HL-60 (cell line): ENCODE results near the gene SLITRK1.

Experiments
- DNase-seq, 2 experiments: peaks; one replicate each; pipeline ENCODE4 v3.0.0-alpha.2; 2010 to 2020; ENCODE audit warnings: low read depth in 1 of 2, low spot score in 1 of 2
- H3K27ac ChIP-seq: fragments of 250-450 bp; sonication (Bioruptor Pico); replicated peaks from 2 replicates; pipeline ENCODE4 v1.5.1; 2020; ENCODE audit warnings: mild to moderate bottlenecking, moderate library complexity
- H3K27me3 ChIP-seq: fragments of 250-450 bp; sonication (Bioruptor Pico); 2 replicates; pipeline ENCODE4 v1.5.1; 2021; ENCODE audit warnings: mild to moderate bottlenecking, moderate library complexity; ENCODE audit not compliant: insufficient read depth, poor library complexity, severe bottlenecking
- H3K4me3 ChIP-seq: replicated peaks from 2 replicates; pipeline ENCODE4 v1.5.1; 2011; ENCODE audit warnings: mild to moderate bottlenecking, control low read depth, low read length; ENCODE audit not compliant: insufficient read depth
- GABPA ChIP-seq: IDR thresholded peaks from 2 replicates; pipeline ENCODE4 v1.6.1; 2012; ENCODE audit warnings: low read depth
- POLR2AphosphoS5 ChIP-seq: IDR thresholded peaks from 2 replicates; pipeline ENCODE4 v1.6.1; 2012; ENCODE audit warnings: low read depth
- SPI1 ChIP-seq: IDR thresholded peaks from 2 replicates; pipeline ENCODE4 v1.6.1; 2012; ENCODE audit warnings: low read depth, mild to moderate bottlenecking, borderline replicate concordance
- TF ChIP-seq, protein P1 (sequence below): IDR thresholded peaks from one replicate; pipeline ENCODE4 v1.5.1; 2011; ENCODE audit warnings: low read length, control low read depth, inconsistent platforms; ENCODE audit not compliant: insufficient read depth
- TF ChIP-seq, protein P2 (sequence below): IDR thresholded peaks from 2 replicates; pipeline ENCODE4 v1.6.1; 2012; ENCODE audit warnings: low read depth; ENCODE audit not compliant: insufficient replicate concordance

SLITRK1 gene

DNA sequence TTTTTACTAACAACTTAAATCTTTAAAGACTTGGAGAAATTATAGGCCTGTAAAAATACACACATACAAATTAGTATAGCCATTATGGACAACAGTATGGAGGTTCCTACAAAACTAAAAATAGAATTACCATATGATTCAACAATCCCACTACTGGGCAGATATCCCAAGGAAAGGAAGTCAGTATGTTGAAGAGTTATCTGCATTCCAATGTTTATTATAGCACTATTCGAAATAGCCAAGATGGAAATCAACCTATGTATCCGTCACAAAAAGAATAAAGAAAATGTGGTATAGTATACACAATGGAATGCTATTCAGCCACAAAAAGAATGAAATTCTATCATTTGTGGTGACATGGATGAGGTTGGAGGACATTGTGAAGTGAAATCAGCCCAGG is 37.2 kb downstream of the SLITRK1 start:
- Histone ChIP-seq H3K27ac (no peak overlapping the region), H3K27me3 (no peaks in the 10 kb centered on the region), H3K4me3 (no peak overlapping the region)
- TF ChIP-seq, protein P1, sequence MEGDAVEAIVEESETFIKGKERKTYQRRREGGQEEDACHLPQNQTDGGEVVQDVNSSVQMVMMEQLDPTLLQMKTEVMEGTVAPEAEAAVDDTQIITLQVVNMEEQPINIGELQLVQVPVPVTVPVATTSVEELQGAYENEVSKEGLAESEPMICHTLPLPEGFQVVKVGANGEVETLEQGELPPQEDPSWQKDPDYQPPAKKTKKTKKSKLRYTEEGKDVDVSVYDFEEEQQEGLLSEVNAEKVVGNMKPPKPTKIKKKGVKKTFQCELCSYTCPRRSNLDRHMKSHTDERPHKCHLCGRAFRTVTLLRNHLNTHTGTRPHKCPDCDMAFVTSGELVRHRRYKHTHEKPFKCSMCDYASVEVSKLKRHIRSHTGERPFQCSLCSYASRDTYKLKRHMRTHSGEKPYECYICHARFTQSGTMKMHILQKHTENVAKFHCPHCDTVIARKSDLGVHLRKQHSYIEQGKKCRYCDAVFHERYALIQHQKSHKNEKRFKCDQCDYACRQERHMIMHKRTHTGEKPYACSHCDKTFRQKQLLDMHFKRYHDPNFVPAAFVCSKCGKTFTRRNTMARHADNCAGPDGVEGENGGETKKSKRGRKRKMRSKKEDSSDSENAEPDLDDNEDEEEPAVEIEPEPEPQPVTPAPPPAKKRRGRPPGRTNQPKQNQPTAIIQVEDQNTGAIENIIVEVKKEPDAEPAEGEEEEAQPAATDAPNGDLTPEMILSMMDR: no peak
- TF ChIP-seq GABPA: no peak
- no peak for DNase-seq

DNA sequence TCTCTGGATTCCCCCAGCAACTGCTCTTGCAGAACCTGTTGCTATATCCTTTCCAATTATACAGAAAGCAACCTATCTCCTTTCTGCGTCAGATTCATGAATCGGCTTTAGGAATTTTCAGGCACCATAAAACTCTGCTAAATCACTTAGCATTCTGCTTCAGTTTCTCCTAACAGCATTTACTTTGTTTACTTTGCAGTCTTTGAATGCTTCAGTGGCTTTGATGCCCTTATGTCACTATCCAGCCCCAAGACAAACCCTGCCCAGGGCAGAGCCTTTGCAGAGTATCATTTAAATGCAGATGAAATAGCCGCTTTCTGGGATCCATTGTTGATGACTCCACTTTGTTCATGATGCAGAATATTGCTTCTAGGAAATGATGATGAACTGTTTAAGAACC is 43.1 kb downstream of the SLITRK1 start:
- H3K27me3 ChIP-seq: no peaks in the 10 kb centered on the region
- H3K4me3 ChIP-seq: no peak overlapping the region
- no peak overlapping the region for H3K27ac ChIP-seq
- no peak for TF ChIP-seq SPI1
- no peak for TF ChIP-seq GABPA
- TF ChIP-seq, protein P2, sequence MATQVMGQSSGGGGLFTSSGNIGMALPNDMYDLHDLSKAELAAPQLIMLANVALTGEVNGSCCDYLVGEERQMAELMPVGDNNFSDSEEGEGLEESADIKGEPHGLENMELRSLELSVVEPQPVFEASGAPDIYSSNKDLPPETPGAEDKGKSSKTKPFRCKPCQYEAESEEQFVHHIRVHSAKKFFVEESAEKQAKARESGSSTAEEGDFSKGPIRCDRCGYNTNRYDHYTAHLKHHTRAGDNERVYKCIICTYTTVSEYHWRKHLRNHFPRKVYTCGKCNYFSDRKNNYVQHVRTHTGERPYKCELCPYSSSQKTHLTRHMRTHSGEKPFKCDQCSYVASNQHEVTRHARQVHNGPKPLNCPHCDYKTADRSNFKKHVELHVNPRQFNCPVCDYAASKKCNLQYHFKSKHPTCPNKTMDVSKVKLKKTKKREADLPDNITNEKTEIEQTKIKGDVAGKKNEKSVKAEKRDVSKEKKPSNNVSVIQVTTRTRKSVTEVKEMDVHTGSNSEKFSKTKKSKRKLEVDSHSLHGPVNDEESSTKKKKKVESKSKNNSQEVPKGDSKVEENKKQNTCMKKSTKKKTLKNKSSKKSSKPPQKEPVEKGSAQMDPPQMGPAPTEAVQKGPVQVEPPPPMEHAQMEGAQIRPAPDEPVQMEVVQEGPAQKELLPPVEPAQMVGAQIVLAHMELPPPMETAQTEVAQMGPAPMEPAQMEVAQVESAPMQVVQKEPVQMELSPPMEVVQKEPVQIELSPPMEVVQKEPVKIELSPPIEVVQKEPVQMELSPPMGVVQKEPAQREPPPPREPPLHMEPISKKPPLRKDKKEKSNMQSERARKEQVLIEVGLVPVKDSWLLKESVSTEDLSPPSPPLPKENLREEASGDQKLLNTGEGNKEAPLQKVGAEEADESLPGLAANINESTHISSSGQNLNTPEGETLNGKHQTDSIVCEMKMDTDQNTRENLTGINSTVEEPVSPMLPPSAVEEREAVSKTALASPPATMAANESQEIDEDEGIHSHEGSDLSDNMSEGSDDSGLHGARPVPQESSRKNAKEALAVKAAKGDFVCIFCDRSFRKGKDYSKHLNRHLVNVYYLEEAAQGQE: no peak
- TF ChIP-seq, protein P1: no peak
- TF ChIP-seq POLR2AphosphoS5: no peak
- no peak for DNase-seq

GRCh38 chr13:83831796-83832195 is 50.5 kb downstream of the SLITRK1 start:
- Histone ChIP-seq H3K27ac (no peak overlapping the region), H3K4me3 (no peak overlapping the region), H3K27me3 (no peaks in the 10 kb centered on the region)
- no peak for DNase-seq
- TF ChIP-seq, protein P1: no peak
- TF ChIP-seq SPI1 (no peak), POLR2AphosphoS5 (no peak), GABPA (no peak)
- TF ChIP-seq, protein P2: no peak

DNA sequence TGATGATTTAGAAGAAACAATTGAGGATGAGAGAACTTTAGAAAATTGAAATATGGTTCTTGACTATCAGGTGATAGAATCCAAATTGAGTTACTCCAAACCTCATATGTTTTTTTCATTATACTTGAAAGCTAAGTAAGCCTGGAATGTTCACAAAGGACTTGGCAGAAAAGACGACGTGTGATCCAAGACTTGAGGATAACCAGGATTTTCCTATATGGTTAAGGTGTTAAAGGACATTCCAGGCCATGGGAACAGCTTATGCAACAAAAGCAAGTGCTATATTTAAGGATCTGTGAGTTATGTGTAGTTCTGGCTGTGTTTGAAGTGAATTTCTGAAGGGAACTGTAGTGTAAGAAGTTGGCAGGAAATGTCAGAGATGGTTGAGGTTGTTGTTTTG is 52.5 kb downstream of the SLITRK1 start:
- no peaks in the 10 kb centered on the region for H3K27me3 ChIP-seq
- no peak overlapping the region for H3K4me3 ChIP-seq
- H3K27ac ChIP-seq: no peak overlapping the region
- TF ChIP-seq SPI1 (no peak), POLR2AphosphoS5 (no peak), GABPA (no peak)
- TF ChIP-seq, protein P1: no peak
- TF ChIP-seq, protein P2: no peak
- DNase-seq: no peak
